Panc1 (cell line): Measurements from ENCODE around the gene RP9. TPM values are rescaled to one million over a fixed set of nuclear protein-coding genes. Genes with fewer than 3 reads are reported as not detected.

Experiments
- ATAC-seq: fragments of 200-7000 bp; cut with Tn5 transposase; 2 replicates; pipeline ENCODE4 v1.9.1; 2020; ENCODE audit warnings: mild to moderate bottlenecking, moderate library complexity
- BruUV-seq: library from RNA; stranded (reverse); fragments of 400-500 nt; replicated peaks from 2 replicates; lab custom pipeline; 2021; lab: Mats Ljungman, UMichigan
- CTCF ChIA-PET: fragments of 300-600 bp; sonication (Branson Sonifier 250); formaldehyde crosslinking; loops from one replicate; lab custom pipeline; 2022; ENCODE audit warnings: antibody characterized with exemption; lab: Charles Lee
- POLR2A ChIA-PET: fragments of 300-600 bp; sonication (Branson Sonifier 250); formaldehyde crosslinking; loops from one replicate; lab custom pipeline; 2022; ENCODE audit warnings: antibody characterized with exemption; lab: Charles Lee
- DNase-seq: peaks from one replicate; pipeline ENCODE4 v3.0.0-alpha.2; 2010; ENCODE audit warnings: low read depth, low spot score
- H3K27ac ChIP-seq: 2 replicates; pipeline ENCODE4 v1.5.1; 2011; ENCODE audit warnings: mild to moderate bottlenecking, low read length, inconsistent platforms
- H3K27me3 ChIP-seq: fragments of 200-500 bp; sonication (Bioruptor generic); 2 replicates; pipeline ENCODE4 v1.6.0; 2014; ENCODE audit warnings: low read length, inconsistent platforms; ENCODE audit not compliant: control insufficient read depth, insufficient read depth
- H3K36me3 ChIP-seq: fragments of 200-500 bp; sonication (Bioruptor generic); 2 replicates; pipeline ENCODE4 v1.5.1; 2014; ENCODE audit warnings: inconsistent platforms, mild to moderate bottlenecking, low read length, moderate library complexity; ENCODE audit not compliant: control insufficient read depth, insufficient read depth
- H3K4me1 ChIP-seq: 2 replicates; pipeline ENCODE4 v1.5.1; 2011; ENCODE audit warnings: inconsistent platforms, mild to moderate bottlenecking, low read length, moderate library complexity; ENCODE audit not compliant: control insufficient read depth, insufficient read depth
- H3K4me3 ChIP-seq, 2 experiments: 2 replicates each; pipeline ENCODE4 v1.5.1; 2011 to 2012; ENCODE audit warnings: low read depth in 2 of 2, low read length in 2 of 2, mild to moderate bottlenecking in 2 of 2, inconsistent platforms in 1 of 2, moderate library complexity in 1 of 2
- H3K9me3 ChIP-seq: fragments of 200-500 bp; sonication (Bioruptor generic); 2 replicates; pipeline ENCODE4 v1.5.1; 2014; ENCODE audit warnings: low read depth, mild to moderate bottlenecking, inconsistent platforms, low read length, moderate library complexity; ENCODE audit not compliant: control insufficient read depth, insufficient read depth
- CTCF ChIP-seq: fragments of 450-650 bp; IDR thresholded peaks from 2 replicates; pipeline ENCODE4 v1.5.1; 2017; ENCODE audit warnings: mild to moderate bottlenecking
- POLR2AphosphoS5 ChIP-seq: IDR thresholded peaks from 2 replicates; pipeline ENCODE4 v1.6.1; 2012; ENCODE audit warnings: mild to moderate bottlenecking, low read depth, low read length, moderate library complexity
- REST ChIP-seq, 2 experiments: IDR thresholded peaks; 2 replicates each; pipeline ENCODE4 v1.6.1; 2011 to 2012; ENCODE audit warnings: low read depth in 2 of 2, control low read depth in 1 of 2, low read length in 1 of 2, mild to moderate bottlenecking in 1 of 2, moderate library complexity in 1 of 2; ENCODE audit not compliant: insufficient read depth in 1 of 2
- SIN3A ChIP-seq: IDR thresholded peaks from 2 replicates; pipeline ENCODE4 v1.6.1; 2012; ENCODE audit warnings: low read depth, mild to moderate bottlenecking, low read length, moderate library complexity, borderline replicate concordance; ENCODE audit not compliant: insufficient read depth
- TCF7L2 ChIP-seq: IDR thresholded peaks from 2 replicates; pipeline ENCODE4 v1.6.1; 2011; ENCODE audit warnings: mild to moderate bottlenecking, low read depth, low read length, inconsistent platforms
- in situ Hi-C: cut with HindIII; loops from 2 replicates; pipeline ENCODE4 v1.10.0; 2016; ENCODE audit warnings: low sequenced_read_pairs, low pct_unique_long_range_greater_than_20kb
- intact Hi-C: fragments of 100-400 bp; cut with micrococcal nuclease; formaldehyde crosslinking; loops from one replicate; pipeline ENCODE4 v1.10.0; 2022; ENCODE audit not compliant: unreplicated experiment
- total RNA-seq: library from RNA; stranded (reverse); gene quantifications from one replicate; pipeline ENCODE4 v1.2.1, GENCODE V29; 2021; ENCODE audit not compliant: unreplicated experiment

RP9 gene
- total RNA-seq, 1 experiment from 2014 or later, result 22.1 TPM

- in situ Hi-C loops, result no loop called here
- peaks cover 5% of the 10 kb centered on the region for H3K36me3 ChIP-seq
- H3K4me3 ChIP-seq, result no peak overlapping the region
- H3K4me1 ChIP-seq, result no peaks in the 10 kb centered on the region
- ChIA-PET POLR2A (no interaction called here), CTCF (no interaction called here)
- no peaks in the 10 kb centered on the region for H3K27me3 ChIP-seq
- no peak for TF ChIP-seq SIN3A
- no peak for TF ChIP-seq REST (IDR thresholded peaks at IDR 0.05; ENCODE audit: insufficient read depth in 1 of 2, low read depth in 2 of 2, low read length in 1 of 2)
- no peak for TF ChIP-seq POLR2AphosphoS5
- TF ChIP-seq TCF7L2, result no peak
- no peak for TF ChIP-seq CTCF
- no peak for DNase-seq
- intact Hi-C loops, result no loop called here
- ATAC-seq, result peak; percentile 42; the same call in 1 of the 2 replicates
- H3K27ac ChIP-seq, result no peak overlapping the region
- no peaks in the 10 kb centered on the region for H3K9me3 ChIP-seq
- no TSS peak for BruUV-seq
These were observed 17.5 kb downstream of the RP9 start for GRCh38 chr7:33091641-33092191.

- H3K36me3 ChIP-seq, result no peaks in the 10 kb centered on the region; the same call in none of the 2 replicates
- no peak overlapping the region for H3K27ac ChIP-seq
- ATAC-seq (no peak), DNase-seq (no peak)
- ChIA-PET POLR2A (no interaction called here), CTCF (no interaction called here)
- no peak overlapping the region for H3K4me3 ChIP-seq
- intact Hi-C loops (no loop called here), in situ Hi-C loops (no loop called here)
- TF ChIP-seq SIN3A, result no peak
- TF ChIP-seq POLR2AphosphoS5, result no peak
- TF ChIP-seq TCF7L2, result no peak
- TF ChIP-seq CTCF, result no peak
- no peak for TF ChIP-seq REST (IDR thresholded peaks at IDR 0.05; ENCODE audit: insufficient read depth in 1 of 2, low read depth in 2 of 2, low read length in 1 of 2)
- H3K27me3 ChIP-seq, result no peaks in the 10 kb centered on the region
- BruUV-seq, result no TSS peak
- H3K4me1 ChIP-seq, result no peaks in the 10 kb centered on the region
- H3K9me3 ChIP-seq, result no peaks in the 10 kb centered on the region
These were observed 18.1 kb downstream of the RP9 start for GRCh38 chr7:33091111-33091531.
